NCI-H146 (cell line): ENCODE results near the gene CD274.

ENCODE experiments used
- DNase-seq: peaks from one replicate; lab custom pipeline; 2025; lab: John Stamatoyannopoulos, UW

Gene CD274

GRCh38 chr9:5500441-5501235 is 50.3 kb downstream of the CD274 start:
- DNase-seq: no peak

GRCh38 chr9:5502553-5502952 is 52.2 kb downstream of the CD274 start:
- no peak for DNase-seq

GRCh38 chr9:5509573-5509972 is 59.2 kb downstream of the CD274 start:
- DNase-seq: no peak

GRCh38 chr9:5510360-5510931 is 60.1 kb downstream of the CD274 start, which contains the start of gene PDCD1LG2:
PDCD1LG2 (plus strand) TSS chr9:5510531; CDS start chr9:5522547, 12,016 bp downstream.
- no peak for DNase-seq

- no peak for DNase-seq
These were observed 60.6 kb downstream of the CD274 start for GRCh38 chr9:5510989-5511388.

- DNase-seq: no peak
These were observed 61.1 kb downstream of the CD274 start for GRCh38 chr9:5511476-5511875.

GRCh38 chr9:5511935-5512580 is 61.7 kb downstream of the CD274 start:
- DNase-seq: no peak

- no peak for DNase-seq
These were observed 62.5 kb downstream of the CD274 start for GRCh38 chr9:5512658-5513452.

GRCh38 chr9:5513966-5514616 is 63.7 kb downstream of the CD274 start:
- no peak for DNase-seq

- no peak for DNase-seq
These were observed 64.4 kb downstream of the CD274 start for GRCh38 chr9:5514617-5515260.

- DNase-seq: no peak
These were observed 64.9 kb downstream of the CD274 start for GRCh38 chr9:5515261-5515650.

- DNase-seq: no peak
These were observed 66.3 kb downstream of the CD274 start for GRCh38 chr9:5516453-5517220.

GRCh38 chr9:5518171-5518936 is 68.0 kb downstream of the CD274 start:
- DNase-seq: no peak

GRCh38 chr9:5518937-5519319 is 68.6 kb downstream of the CD274 start:
- DNase-seq: no peak
